Vagina (tissue), 2 donors: ENCODE measurements around the gene ANKRD2. TPM values are rescaled to one million over a fixed set of nuclear protein-coding genes. Genes with fewer than 3 reads are reported as not detected.

Experiments used
- DNase-seq, 2 donors: peaks; one replicate each; pipeline ENCODE4 v3.0.0-alpha.2; 2017; ENCODE audit errors: extremely low spot score in 2 of 2
- H3K27ac ChIP-seq: fragments of 200-600 bp; sonication (generic); one replicate; pipeline ENCODE4 v1.5.1; 2019
- H3K27me3 ChIP-seq: fragments of 200-600 bp; sonication (generic); one replicate; pipeline ENCODE4 v1.5.1; 2019
- H3K36me3 ChIP-seq, 2 donors: fragments of 200-600 bp; sonication (generic); one replicate each; pipeline ENCODE4 v1.5.1; 2017 to 2019
- H3K4me1 ChIP-seq: fragments of 200-600 bp; sonication (generic); one replicate; pipeline ENCODE4 v1.5.1; 2019
- H3K4me3 ChIP-seq, 2 donors: fragments of 200-600 bp; sonication (generic); 1 replicate in 1 of 2; 2 replicates in 1 of 2; pipeline ENCODE4 v1.5.1; 2016 to 2019
- H3K9me3 ChIP-seq: fragments of 200-600 bp; sonication (generic); one replicate; pipeline ENCODE4 v1.5.1; 2019
- CTCF ChIP-seq, 3 experiments: fragments of 450-650 bp in 2 of 3; fragments of 200-600 bp in 1 of 3; sonication (generic) in 1 of 3; IDR thresholded peaks; one replicate each; pipeline ENCODE4 v1.5.1; 2017 to 2019; ENCODE audit warnings: antibody characterized with exemption in 3 of 3, mild to moderate bottlenecking in 2 of 3, moderate library complexity in 2 of 3
- POLR2A ChIP-seq, 2 donors: fragments of 450-650 bp; IDR thresholded peaks; one replicate each; pipeline ENCODE4 v1.6.1; 2017; ENCODE audit warnings: antibody characterized with exemption in 2 of 2, mild to moderate bottlenecking in 2 of 2, moderate library complexity in 2 of 2
- POLR2AphosphoS5 ChIP-seq, 2 donors: sonication (generic); formaldehyde crosslinking; IDR thresholded peaks; one replicate each; pipeline ENCODE4 v1.9.0; 2017; ENCODE audit warnings: antibody characterized with exemption in 2 of 2, mild to moderate bottlenecking in 2 of 2, low read depth in 1 of 2; ENCODE audit not compliant: insufficient read depth in 1 of 2
- intact Hi-C: fragments of 100-400 bp; cut with DNase I; formaldehyde crosslinking; loops from one replicate; pipeline ENCODE4 v1.15.1; 2023
- total RNA-seq: library from RNA; depleted of rRNA; stranded (reverse); fragments of >200 nt; gene quantifications from one replicate; pipeline ENCODE4 v1.2.3, GENCODE V29; 2016

The ANKRD2 gene
- total RNA-seq, 1 donor from 2014 or later: not detected

GRCh38 chr10:97529685-97530465 lies 42.7 kb upstream of the ANKRD2 start:
- Histone ChIP-seq H3K4me3 (no peak overlapping the region), H3K9me3 (no peaks in the 10 kb centered on the region), H3K36me3 (no peaks in the 10 kb centered on the region), H3K27me3 (no peaks in the 10 kb centered on the region), H3K27ac (no peak overlapping the region), H3K4me1 (peaks cover 23% of the 10 kb centered on the region)
- TF ChIP-seq POLR2A (IDR thresholded peaks at IDR 0.05) (no peak), POLR2AphosphoS5 (IDR thresholded peaks at IDR 0.05; ENCODE audit: insufficient read depth in 1 of 2, low read depth in 1 of 2) (no peak), CTCF (IDR thresholded peaks at IDR 0.05) (no peak)
- intact Hi-C loops: no loop called here
- DNase-seq: no peak

GRCh38 chr10:97531401-97531986 lies 41.1 kb upstream of the ANKRD2 start:
- Histone ChIP-seq H3K4me1 (peaks cover 17% of the 10 kb centered on the region), H3K36me3 (no peaks in the 10 kb centered on the region), H3K27ac (no peak overlapping the region), H3K4me3 (no peak overlapping the region), H3K27me3 (no peaks in the 10 kb centered on the region), H3K9me3 (no peaks in the 10 kb centered on the region)
- DNase-seq: no peak
- TF ChIP-seq CTCF (IDR thresholded peaks at IDR 0.05) (no peak), POLR2A (IDR thresholded peaks at IDR 0.05) (no peak), POLR2AphosphoS5 (IDR thresholded peaks at IDR 0.05; ENCODE audit: insufficient read depth in 1 of 2, low read depth in 1 of 2) (no peak)
- intact Hi-C loops: no loop called here

DNA sequence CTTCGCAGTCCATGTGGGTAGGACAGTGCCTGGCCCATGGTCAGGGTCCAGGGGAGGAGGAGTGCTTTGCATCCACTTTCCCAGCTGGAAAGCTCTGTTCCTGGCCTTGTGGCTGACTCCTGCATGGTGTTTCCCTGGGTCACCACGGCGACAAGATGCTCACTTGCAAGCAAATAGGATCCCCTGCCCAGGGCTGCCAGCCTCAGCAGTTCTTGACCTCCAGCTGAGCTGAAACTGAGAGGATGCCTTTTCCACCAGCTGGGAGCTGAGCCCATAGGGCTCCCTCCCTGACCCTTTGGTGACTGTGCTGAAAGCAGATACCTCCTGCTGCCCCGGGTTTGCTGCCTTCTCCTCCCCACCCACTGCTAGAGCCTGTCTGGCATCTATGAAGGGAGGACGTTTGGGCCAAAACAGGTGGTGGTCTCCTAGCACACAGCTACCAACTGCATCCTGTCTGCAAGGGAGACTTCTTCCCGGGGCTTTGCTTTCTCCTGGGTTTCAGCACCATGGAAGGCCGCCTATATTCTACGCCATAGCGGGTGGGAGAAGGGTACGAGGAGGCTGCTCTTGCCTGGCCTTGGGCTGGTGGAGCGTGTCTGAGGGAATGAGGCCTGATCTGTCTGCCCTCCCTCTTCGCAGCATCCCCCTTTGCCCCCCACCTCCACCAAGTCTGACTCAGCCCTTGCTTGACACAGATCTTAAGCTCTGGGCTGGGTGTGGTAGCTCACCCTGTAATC lies 39.5 kb upstream of the ANKRD2 start:
- TF ChIP-seq POLR2A (IDR thresholded peaks at IDR 0.05): no peak
- no peak for TF ChIP-seq POLR2AphosphoS5 (IDR thresholded peaks at IDR 0.05; ENCODE audit: insufficient read depth in 1 of 2, low read depth in 1 of 2)
- TF ChIP-seq CTCF (IDR thresholded peaks at IDR 0.05): no peak
- Histone ChIP-seq H3K27me3 (no peaks in the 10 kb centered on the region), H3K27ac (peak overlapping the region; percentile 62), H3K36me3 (no peaks in the 10 kb centered on the region), H3K4me3 (no peak overlapping the region), H3K4me1 (peaks cover 17% of the 10 kb centered on the region), H3K9me3 (no peaks in the 10 kb centered on the region)
- no peak for DNase-seq
- intact Hi-C loops: no loop called here

DNA sequence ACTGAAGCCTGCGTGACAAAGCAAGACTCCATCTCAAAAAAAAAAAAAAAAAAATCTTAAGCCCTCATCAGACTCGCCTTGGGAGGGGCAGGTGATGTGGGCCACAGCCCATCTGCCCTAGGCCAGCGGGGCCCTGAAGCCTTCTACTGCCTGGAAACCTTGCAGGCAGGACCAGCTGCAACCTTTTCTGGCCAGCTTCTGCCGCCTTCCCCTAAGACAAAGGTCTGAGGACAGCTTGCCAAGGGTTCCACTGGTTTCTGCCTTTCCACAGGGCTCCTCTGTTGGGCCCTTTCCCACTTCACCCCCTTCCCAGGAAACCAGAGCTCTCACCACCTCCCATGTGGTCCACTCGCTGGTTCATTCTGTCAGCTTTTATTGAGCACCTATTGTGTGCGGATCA lies 38.7 kb upstream of the ANKRD2 start:
- H3K27me3 ChIP-seq: no peaks in the 10 kb centered on the region
- H3K4me1 ChIP-seq: peaks cover 17% of the 10 kb centered on the region
- intact Hi-C loops: no loop called here
- peak overlapping the region; percentile 62 for H3K27ac ChIP-seq
- no peak overlapping the region for H3K4me3 ChIP-seq
- no peaks in the 10 kb centered on the region for H3K9me3 ChIP-seq
- H3K36me3 ChIP-seq: no peaks in the 10 kb centered on the region
- DNase-seq: no peak
- TF ChIP-seq POLR2AphosphoS5 (IDR thresholded peaks at IDR 0.05; ENCODE audit: insufficient read depth in 1 of 2, low read depth in 1 of 2) (no peak), POLR2A (IDR thresholded peaks at IDR 0.05) (no peak), CTCF (IDR thresholded peaks at IDR 0.05) (no peak)
